Pons (tissue), 1 donor: ENCODE measurements around the gene AHNAK.

Source experiments
- DNase-seq: peaks from one replicate; pipeline ENCODE4 v3.0.0-alpha.2; 2016; ENCODE audit warnings: low spot score

Gene AHNAK

DNA sequence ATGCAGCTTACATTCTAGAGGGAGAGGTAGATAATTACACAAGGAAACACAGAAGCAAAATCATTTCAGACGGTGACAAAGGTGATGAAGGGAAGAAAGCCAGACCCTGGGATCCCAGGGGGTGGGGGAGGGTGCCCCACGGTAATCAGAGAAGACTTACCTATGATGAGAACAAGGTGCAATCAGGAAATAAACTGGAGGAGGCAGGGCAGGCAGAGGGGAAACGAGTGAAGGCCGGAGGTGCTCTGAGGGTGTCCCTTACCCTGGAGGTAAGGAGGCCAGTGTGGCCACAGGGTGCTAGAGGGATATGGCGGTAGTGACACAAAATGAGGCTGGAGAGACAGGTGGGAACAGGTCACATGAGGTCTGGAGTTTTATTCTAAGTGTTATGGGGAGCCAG, 141.7 kb downstream of the AHNAK start:
- no peak for DNase-seq

DNA sequence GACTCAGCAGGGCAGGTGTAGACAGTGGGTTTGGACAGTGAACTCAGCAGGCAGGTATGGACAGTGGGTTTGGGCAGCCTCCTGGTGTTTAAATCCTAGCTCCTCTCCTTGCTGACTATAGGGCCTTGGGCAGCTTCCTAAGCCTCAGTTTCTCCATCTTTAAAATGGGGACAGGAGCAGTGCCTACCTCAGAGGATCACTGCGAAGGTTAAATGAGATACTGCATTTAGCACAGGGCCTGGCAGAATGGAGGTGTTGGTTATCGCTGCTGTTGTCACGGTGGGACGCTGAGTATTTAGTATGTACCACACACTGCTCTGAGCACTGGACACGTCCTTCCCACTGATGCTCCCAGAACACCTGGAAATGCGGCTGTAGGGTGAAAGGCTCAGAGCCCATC, 142.2 kb downstream of the AHNAK start:
- DNase-seq = no peak

DNA sequence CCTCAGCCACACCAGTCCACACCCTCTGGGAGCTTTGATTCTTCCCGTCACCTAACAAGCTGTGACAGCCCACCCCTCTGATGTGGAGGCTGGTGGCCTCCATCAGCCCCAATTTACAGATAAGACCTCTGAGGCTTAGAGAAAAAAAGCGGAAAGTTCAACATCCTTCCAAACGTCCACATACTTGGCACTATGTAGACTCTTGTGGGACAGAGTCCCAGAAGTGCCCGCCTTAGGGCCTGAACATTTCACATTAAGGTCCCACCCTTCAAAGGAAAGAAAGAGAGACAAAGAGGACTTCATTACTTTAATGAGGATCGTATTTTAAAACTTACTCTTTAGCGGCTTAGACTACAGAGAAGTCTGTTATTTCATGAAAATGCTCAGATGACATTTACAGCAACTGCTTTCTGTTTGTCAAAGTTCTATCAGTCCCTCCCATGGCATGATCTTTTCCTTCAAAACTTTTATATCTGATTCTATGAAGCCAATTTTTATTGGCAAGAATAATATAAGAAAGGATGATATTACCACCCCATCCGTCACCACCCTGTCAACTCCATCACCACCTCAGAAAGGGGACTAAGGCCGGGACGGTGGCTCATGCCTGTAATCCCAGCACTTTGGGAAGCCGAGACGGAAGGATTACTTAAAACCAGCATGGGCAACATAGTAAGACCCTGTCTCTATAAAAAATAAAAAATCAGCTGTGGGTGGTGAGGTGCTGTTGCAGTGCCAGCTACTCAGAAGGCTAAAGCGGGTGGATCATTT, 143.5 kb downstream of the AHNAK start:
- DNase-seq = no peak

DNA sequence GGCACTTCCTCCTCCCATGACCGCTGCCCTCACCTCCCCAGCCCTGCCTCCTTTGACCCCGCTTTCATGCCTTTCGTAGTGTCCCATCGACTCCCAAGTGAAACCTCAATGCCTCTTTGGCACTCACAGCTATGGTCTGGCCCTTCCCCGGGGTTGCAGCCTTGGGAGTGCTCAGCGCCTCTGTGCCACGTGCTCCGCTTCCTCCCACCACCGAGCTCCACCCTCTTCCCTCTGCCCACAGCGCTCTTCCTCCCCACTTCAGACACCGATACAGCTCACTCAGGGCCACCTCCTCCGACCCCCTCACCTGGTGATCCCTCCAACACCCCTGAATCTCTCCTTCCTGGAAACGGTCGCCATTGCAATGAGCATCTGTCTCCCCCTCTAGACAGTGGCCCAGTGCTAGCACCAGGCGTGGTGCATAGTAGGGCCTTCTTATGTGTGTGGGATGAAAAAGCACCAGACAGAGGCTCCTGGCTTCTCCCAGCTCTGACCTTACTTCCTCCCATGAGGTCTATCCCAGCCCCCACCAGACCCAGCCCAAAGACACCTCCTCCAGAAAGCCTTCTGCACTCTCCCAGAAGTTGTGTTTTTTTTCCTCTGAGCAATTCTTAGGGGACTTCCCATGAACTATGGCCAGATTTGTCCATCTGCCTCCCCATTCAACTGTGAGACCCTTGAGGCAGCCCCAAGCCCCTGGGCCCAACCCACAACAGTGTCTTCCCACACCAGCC, 144.2 kb downstream of the AHNAK start:
- peak; percentile 29 for DNase-seq

DNA sequence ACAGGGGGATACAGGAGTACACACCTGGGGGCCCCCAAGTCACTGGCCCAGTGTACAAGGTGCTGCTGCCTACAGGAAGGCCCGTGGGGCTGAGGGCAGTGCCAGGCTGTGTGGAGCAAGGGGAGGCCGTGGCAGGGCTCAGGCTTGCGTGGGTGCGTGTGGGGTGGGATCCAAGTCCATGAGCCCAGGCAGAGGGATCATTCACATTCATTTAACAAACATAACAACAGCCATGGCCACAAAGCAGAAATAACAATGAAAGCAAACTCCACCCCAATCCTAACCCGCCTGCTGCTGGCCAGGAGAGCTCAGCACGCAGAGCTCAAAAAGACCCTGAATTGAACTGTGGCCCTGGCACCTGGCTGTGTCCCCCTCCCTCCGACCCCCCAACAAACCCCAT, 144.8 kb downstream of the AHNAK start:
- DNase-seq = no peak

DNA sequence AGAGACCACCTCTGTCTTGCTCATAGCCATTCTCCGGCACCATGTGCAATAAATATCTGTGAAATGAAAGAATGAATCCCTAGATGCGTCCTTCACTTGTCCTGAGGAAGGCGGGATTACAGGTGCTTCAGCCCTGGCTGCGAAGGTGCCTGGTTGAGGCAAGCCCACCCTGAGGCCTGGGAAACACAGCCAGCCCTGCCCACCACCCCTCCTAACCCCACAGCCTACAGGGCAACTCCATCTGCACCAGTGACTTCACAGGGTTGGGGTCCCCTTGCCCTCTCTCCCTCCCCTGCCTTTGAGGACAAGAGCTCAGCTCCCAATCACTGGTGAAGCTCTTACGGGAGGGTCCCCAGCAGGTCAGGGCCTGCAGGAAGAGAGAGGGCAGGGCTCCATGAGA, 145.2 kb downstream of the AHNAK start:
- no peak for DNase-seq

DNA sequence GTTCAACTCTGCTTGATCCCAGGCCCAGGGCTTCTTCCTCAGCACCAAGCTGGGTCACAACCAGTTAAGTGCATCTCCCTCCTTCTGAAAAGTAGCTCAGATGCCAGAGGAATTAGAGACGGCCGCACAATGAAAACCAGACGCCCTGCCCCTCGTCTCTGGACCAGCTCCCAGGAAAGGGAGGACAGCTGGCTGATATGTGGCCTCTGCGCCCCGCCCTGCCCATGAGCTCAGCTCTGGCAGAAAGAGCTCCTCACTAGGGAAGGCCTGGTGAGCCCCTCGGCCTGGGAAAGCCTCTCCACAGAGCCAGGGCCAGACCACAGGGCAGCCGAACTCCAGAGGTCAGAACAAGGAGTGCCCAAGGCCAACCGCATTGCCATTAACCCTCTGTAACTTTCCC, 145.8 kb downstream of the AHNAK start:
- peak; percentile 69 for DNase-seq

DNA sequence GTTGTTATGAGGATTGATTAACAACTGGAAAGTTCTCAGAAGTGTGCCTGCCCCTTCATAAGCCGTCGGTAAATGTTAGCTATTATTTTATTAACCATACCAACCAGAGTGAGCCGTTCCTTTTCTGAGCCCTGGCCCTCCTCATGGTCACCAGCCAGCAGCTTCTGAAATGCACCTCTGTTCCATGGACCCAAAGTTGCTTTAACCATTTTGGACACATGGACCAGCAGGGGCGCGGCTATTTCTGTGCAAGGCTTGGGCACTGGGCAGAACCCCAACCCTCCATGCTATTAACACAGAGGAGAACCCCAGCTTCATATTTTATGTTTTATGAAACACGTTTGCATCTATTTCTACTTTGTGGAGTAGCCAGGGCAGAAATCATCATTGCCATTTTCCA, 146.3 kb downstream of the AHNAK start:
- no peak for DNase-seq

DNA sequence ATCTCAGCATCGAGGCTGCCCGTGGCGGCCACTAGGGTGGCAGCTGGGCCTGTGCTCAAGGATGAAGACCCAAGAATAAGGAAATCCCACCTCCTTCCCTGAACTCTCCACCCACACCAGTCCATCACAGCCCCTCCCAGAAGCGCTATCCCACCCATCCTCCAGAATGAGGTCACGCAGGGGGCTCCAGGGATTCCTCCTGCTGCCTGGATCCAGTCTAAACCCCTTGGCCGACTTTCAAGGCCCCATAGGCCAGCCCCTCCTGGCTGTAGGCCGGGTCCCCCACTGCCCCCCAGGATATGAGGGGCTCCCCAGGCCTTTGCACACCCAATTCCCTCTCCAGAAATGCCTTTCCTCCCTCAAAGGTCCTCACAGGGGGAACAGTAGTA, 146.7 kb downstream of the AHNAK start:
- no peak for DNase-seq

DNA sequence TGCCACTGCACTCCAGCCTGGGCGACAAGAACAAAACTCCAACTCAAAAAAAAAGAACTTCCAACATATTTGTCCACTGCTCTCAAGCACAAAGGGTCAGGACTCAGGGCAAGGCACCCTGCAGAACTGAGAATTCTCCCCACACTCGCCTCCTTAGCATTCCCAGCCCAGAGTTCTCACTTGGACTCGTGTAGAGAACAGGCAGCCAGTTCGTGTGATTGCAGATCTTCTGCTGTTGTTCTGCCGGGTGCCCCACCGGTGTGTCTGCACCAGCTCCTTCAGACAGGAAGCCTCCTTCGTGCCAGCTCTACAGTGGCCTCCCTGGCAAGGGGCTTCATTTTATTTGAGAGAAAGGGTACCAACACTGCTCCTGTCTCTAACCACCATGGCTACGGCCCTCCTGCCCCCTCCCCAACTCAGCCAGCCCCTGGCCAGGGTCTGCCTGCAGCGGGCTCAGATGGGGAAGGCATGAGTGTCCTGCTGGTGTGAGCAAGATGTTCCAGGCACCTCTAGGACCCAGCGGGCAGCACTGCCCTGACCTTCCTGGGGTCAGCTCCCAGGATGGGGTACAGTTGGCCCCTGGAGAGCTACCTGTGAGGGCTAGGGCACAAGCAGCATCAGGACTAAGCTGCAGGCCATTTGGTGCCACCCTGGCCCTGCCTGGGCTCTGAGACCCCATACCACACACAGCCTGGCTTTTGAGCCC, 147.3 kb downstream of the AHNAK start:
- DNase-seq = no peak

DNA sequence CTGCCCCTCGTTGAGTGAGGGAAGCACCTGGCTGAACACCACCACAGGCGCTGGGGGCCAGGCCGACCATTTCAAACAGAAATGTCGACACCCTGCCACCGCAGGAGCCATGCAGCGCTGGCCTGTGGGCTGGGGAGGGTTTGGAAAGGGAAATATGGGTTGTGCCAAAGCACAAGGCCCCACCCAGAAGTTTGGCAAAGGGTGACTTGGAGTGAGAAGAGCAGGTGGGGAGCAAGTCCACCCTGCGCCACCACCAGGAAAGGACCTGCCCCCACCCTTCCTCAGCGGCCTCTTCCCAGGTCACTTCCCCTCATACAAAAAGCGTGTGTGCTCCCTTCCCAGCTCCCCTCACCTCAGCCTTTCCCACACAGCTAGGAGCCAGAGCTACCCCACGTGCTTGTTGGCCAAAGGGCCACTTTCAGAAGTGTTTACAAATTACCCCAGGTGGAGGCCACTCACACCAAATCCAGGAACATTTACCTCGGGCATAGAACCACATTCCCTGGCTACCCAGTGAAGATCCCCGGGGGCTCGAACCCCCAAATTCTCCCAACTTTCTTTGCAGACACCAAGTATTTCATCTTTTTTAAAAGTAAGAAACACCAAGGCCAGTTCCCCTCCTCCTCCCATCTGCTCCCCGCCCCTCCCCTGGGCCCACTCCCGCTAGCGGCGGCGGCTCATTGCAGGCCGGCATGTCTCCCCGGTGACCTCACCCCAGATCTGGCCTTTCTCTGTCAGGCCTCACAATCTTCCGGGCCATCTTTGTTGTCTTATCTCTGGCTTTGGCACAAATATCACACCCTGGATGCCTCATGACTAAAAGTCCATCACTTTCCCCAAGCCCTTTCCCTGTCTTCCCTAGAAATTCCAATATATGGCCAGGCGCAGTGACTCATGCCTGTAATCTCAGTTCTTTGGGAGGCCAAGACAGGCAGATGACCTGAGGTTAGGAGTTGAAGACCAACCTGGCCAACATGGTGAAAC, 148.3 kb downstream of the AHNAK start:
- DNase-seq = no peak

DNA sequence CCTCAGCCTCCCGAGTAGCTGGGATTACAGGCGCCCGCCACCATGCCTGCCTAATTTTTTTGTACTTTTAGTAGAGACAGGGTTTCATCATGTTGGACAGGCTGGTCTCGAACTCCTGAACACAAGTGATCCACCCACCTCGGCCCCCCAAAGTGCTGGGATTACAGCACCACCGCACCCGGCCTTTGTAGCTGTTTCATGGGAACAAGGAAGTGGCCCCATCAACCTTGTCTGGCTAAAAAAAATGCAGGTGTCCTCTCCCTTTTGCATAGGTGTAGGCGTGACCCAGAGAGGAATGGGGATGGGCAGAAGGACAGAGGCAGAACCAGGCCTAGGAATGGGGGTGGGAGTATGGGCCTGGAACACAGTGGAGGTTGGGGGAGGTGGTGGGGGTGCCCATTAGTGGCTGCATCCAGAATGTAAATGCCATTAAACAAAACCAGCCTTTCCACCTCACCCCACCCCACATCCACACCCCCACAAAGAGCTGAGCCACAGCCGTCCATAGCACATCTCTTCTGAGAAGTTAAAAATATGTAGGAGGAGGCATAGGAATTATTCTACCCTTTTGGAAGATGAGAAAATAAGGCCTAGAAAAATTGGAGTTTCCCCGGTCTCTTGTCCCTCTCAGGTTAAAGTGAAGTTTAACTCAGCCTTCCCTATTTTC, 150.6 kb downstream of the AHNAK start:
- no peak for DNase-seq

DNA sequence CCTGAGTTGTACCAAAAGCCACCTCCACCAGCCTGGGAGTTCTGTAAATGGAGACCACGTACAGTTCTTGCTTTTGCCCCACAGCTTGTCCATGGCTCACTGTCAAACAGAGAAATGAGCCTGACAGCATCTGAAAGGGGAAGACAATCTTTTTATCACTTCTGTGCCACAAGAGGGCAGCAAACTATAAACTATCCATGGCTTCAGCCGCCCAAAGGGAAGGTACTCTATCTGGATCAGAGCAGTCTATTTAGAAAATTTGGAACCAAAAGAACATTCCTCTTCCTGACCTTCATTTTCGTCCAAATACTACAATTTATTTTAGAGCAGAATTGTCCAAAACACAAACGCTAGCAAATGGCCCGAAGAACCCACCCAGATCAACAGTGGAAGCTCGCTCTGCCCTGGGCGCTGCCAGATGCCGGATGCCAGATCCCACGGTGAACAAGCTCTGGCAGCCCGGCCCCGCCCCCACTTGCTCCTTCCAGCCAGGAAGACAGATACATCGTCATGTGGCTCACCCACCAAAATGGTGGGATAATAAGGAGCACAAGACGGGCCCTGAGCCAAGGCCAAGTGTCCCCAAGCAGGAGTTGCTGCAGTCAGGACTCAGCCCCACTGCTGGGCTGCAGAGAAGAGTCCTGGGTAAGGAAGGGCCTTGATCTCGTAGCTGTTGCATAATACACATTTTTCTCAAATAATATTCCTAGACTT, 151.6 kb downstream of the AHNAK start:
- peak; percentile 93 for DNase-seq

DNA sequence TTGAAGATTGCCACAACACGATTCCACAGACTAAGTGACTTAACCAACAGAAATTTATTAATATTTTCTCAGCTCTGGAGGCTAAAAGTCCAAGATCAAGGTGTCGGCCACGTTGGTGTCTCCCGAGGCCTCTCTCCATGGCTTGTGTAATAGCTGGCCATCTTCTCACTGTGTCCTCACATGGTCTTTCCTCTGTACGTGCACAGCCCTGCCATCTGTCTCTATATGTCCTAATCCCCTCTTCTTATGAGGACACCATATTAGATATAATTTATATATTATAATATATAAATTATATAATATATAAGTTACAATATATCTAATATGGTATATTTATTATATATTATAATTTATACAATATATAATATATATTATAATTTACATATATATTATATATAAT, 152.9 kb downstream of the AHNAK start:
- no peak for DNase-seq

DNA sequence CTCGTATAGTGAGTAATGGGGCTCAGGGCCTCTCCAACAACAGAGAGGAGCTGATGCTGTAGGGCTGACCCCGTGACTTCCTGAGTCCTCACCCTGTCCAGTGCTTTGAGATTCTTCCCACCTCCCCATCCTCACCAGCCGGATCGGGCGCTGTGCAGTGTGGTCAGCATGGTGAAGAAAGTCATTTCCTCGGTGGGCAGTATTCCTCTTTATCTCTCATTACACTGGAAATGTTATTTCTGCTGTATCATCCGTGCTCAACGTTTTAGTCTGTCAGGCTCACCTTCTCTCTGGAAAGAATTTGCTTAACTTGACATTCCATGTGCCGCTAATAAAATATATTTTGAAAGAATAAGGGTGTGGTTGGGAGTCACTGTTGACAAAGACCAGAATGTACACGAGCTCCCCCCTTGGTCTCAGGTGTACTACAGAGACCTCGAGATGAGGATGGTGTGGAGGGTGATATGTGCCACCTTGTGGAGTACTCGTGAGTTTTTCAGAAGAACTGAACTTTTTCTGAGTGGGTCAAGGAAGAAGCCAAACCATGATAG, 153.5 kb downstream of the AHNAK start:
- DNase-seq = no peak

DNA sequence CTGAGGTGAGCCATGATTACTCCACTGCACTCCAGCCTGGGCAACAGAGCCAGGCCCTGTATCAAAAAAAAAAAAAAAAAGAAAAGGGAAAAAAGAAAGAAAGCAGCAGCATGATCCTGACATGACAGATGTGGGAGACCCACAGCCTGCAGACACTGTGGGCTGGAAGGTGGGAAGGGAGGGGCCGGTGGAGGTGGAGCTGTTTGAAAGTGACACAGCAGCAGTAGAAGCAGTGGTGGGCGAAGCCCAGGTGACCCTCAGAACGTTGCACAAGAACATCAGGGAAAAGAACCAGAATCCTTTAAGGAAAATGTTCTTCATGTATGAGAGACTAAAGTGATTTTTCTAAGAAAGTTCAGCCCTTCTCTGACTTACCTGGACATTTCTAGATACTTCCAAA, 154.1 kb downstream of the AHNAK start:
- no peak for DNase-seq

DNA sequence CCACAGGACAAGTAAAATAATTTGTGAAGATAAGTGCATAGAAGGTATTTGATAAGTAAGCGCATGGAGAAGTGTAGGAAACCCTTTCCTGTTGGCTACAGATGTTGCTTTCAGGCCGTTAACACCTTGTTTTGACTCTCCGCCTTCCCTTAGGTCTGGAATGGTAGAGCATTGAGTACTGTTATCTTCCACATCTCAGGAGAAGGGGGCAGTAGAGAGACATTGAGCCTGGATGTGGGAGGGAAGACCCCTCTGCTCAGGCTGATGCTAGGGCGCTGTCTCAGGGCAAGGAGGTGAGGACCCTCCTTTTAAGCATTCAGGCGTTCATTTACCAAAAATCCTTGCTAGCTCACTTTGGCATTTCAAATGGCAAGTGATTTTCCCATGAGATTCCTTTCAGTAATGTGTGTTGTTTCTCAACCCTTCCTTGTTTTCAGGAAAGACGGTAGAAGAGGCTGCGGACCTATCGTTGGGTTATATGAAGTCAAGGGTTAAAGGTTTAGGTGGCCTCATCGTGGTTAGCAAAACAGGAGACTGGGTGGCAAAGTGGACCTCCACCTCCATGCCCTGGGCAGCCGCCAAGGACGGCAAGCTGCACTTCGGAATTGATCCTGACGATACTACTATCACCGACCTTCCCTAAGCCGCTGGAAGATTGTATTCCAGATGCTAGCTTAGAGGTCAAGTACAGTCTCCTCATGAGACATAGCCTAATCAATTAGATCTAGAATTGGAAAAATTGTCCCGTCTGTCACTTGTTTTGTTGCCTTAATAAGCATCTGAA, 154.8 kb downstream of the AHNAK start:
- no peak for DNase-seq

DNA sequence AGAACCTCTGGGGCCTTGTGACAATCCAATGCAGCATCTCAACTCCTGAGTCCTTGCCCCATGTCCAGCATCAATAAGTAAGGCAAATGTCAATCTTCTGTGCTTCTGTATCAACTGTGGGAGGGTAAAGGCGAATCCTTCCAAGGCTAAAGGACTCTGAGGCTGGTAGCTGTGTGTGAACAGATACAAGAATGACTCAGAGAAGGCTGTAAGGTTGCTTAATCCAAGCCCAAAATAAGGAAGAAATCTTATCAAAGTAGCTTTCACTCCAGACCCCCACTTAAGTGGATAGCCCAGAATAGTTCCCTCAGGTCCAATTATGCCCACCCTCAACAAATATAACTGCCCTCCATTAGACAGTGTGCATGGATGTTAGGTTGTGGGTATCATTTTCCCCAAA, 155.9 kb downstream of the AHNAK start:
- DNase-seq = no peak

DNA sequence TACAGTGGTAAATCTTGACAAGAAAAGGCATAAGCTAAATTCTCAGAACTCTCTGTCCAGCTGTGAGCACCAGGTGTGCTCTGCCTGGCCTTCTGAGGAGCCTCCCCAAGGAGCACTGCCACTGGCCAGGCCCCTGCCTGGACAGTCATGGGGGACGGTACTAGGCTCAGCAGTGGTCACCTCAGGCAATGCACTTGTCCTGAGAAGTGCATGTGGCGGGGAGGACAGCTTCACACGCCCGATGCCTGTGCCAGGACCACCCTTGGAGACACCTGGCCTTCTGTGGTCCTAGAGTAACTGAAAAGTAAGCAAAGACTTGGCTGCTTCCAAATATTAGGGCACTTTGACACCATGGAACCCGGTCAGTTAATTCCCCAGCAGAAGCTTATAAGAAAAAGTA, 156.4 kb downstream of the AHNAK start:
- DNase-seq = no peak

DNA sequence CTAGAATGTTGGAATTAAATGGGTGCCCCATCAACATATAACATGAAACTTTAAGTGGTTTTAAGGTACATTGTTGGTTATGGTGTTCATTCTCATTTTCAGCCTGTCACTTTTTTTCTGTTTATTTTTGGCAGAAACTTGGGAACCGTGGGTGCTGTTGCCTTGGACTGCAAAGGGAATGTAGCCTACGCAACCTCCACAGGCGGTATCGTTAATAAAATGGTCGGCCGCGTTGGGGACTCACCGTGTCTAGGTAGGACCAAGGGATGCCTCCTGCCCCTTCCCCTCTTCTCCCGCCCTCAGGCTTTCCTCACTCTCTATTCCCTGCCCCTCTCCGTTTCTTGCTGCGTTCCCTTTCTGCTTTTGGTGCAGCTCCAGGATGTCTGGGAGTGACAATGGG, 157.6 kb downstream of the AHNAK start:
- no peak for DNase-seq
